ENCODE results near the gene SLFNL1.

Gene SLFNL1

DNA sequence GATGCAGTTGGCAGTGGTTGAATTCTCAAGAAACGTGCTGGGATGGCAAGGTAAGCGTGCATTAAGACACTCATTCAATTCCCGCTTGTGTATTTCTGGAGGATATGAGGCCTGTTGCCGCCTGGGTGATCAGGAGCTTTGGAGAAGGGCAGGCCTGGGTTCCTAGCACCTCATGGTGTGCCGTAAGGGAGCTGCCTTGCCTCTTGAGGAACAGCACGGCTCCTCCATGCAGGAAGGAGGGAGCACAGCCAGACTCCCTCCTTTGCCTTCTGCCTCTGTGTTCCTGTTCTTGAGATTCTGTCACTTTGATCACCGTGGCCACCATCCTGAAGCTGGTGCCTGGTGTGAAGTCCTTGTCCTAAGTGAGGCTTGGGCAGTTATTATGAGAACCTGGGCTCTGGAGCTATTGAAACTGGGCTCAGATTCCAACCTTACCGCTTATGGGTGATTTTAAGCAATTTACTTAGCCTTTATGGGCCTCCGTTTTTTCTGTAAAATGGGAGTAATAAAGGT lies 18.3 kb downstream of the SLFNL1 start:
- TF ChIP-seq, protein P1, sequence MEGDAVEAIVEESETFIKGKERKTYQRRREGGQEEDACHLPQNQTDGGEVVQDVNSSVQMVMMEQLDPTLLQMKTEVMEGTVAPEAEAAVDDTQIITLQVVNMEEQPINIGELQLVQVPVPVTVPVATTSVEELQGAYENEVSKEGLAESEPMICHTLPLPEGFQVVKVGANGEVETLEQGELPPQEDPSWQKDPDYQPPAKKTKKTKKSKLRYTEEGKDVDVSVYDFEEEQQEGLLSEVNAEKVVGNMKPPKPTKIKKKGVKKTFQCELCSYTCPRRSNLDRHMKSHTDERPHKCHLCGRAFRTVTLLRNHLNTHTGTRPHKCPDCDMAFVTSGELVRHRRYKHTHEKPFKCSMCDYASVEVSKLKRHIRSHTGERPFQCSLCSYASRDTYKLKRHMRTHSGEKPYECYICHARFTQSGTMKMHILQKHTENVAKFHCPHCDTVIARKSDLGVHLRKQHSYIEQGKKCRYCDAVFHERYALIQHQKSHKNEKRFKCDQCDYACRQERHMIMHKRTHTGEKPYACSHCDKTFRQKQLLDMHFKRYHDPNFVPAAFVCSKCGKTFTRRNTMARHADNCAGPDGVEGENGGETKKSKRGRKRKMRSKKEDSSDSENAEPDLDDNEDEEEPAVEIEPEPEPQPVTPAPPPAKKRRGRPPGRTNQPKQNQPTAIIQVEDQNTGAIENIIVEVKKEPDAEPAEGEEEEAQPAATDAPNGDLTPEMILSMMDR (IDR thresholded peaks at IDR 0.05; ENCODE audit: insufficient read depth, low read length, missing control alignments), result no peak
- no peak overlapping the region for H3K4me3 ChIP-seq (ENCODE audit: low read depth, low read length)
- POLR2A ChIA-PET, result interaction anchor here (0.6 to 1.5 kb wide), 6 partner anchors 11 to 48 kb away, joined by 3 to 10 read pairs (median 3); partner anchors contain the start of gene CTPS1
- CTCF ChIA-PET, result interaction anchor here (0.8 to 4.6 kb wide), 19 partner anchors 8 to 388 kb away, joined by 3 to 49 read pairs (median 12); partner anchors contain the start of genes CTPS1 and SLFNL1
- DNase-seq (ENCODE audit: low read depth, low spot score), result no peak

- no peak overlapping the region for H3K4me3 ChIP-seq (ENCODE audit: low read depth, low read length)
- no peak for DNase-seq (ENCODE audit: low read depth, low spot score)
- POLR2A ChIA-PET, result interaction anchor here (0.9 kb wide), 1 partner anchor 19 kb away, joined by 3 read pairs; no protein-coding TSS in a partner anchor
- CTCF ChIA-PET, result no interaction called here
- TF ChIP-seq, protein P1 (IDR thresholded peaks at IDR 0.05; ENCODE audit: insufficient read depth, low read length, missing control alignments), result no peak
These were observed 22.9 kb downstream of the SLFNL1 start for GRCh38 chr1:40998668-40999067.

- DNase-seq (ENCODE audit: low read depth, low spot score), result no peak
- CTCF ChIA-PET, result interaction anchor here (0.8 to 2.3 kb wide), 5 partner anchors 12 to 147 kb away, joined by 3 to 7 read pairs (median 7); partner anchors contain the start of genes CTPS1 and SLFNL1
- H3K4me3 ChIP-seq (ENCODE audit: low read depth, low read length), result no peak overlapping the region
- TF ChIP-seq, protein P1 (IDR thresholded peaks at IDR 0.05; ENCODE audit: insufficient read depth, low read length, missing control alignments), result no peak
- POLR2A ChIA-PET, result no interaction called here
These were observed 24.4 kb downstream of the SLFNL1 start for GRCh38 chr1:40997096-40997495.

DNA sequence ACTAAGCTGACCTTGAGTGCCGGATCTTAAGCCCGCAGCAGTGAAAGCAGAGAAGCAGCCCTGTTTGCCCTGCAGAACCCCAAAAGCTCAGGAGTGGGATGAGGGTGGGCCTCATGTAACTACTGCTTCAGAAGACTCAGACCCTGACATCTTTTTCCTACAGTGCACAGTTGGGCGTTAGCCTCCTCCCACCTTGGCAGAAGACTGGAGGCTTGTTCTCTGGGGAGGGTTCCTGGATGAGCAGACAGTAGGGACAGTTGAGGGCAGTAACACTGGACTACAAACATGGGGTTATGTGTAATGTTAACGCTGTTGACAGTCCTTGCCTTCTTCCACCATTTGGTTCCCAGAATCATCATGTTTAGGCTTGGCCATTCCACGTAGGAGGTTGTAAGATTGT lies 32.5 kb downstream of the SLFNL1 start:
- CTCF ChIA-PET, result interaction anchor here (4.5 kb wide), 1 partner anchor 13 kb away, joined by 26 read pairs; no protein-coding TSS in a partner anchor
- POLR2A ChIA-PET, result no interaction called here
- no peak for DNase-seq (ENCODE audit: low read depth, low spot score)
- no peak overlapping the region for H3K4me3 ChIP-seq (ENCODE audit: low read depth, low read length)
- TF ChIP-seq, protein P1 (IDR thresholded peaks at IDR 0.05; ENCODE audit: insufficient read depth, low read length, missing control alignments), result no peak

GRCh38 chr1:40988280-40988679 lies 33.2 kb downstream of the SLFNL1 start:
- POLR2A ChIA-PET, result no interaction called here
- TF ChIP-seq, protein P1 (IDR thresholded peaks at IDR 0.05; ENCODE audit: insufficient read depth, low read length, missing control alignments), result no peak
- CTCF ChIA-PET, result interaction anchor here (1.2 to 2.4 kb wide), 3 partner anchors 8 to 140 kb away, joined by 3 to 6 read pairs (median 3); no protein-coding TSS in a partner anchor
- no peak for DNase-seq (ENCODE audit: low read depth, low spot score)
- no peak overlapping the region for H3K4me3 ChIP-seq (ENCODE audit: low read depth, low read length)

DNA sequence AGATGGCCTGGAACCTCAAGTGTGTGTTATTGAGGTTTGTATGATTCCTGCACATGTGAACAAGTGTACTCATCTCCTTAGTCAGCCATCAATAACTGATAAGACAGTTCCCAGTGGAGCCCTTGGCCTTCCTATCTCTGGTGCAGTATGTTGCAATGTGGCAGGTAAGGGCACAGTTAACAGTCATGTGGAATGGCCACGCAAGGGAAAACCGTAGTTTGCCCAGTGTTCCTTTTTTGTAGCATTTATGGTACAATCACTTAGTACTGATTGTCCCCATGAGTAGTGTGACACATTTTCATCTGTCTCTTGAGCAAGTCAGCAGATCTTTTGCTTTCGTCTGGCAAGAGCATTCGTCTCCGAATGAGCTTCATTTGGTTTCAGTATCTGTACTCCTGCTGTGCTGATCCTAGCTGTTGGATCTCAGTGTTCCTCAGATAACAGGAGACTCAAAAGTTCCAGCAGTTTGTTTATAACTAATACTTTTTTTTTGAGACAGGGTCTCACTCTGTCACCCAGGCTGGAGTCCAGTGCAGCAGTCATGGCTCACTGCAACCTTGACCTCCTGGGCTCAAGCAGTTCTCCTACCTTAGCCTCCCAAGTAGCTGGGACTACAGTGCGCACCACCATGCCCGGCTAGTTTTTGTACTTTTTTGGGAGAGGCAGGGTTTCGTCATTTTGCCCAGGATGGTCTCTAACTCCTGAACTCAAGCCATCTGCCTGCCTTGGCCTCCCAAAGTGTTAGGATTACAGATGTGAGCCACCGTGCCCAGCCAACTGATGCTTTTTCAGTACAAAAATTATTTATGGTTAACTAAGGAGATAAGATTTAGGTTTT lies 33.9 kb downstream of the SLFNL1 start:
- ChIA-PET CTCF (interaction anchor here (1.2 to 2.8 kb wide), 4 partner anchors 8 to 139 kb away, joined by 3 to 15 read pairs (median 4); no protein-coding TSS in a partner anchor), POLR2A (no interaction called here)
- no peak overlapping the region for H3K4me3 ChIP-seq (ENCODE audit: low read depth, low read length)
- TF ChIP-seq, protein P1 (IDR thresholded peaks at IDR 0.05; ENCODE audit: insufficient read depth, low read length, missing control alignments), result no peak
- no peak for DNase-seq (ENCODE audit: low read depth, low spot score)

Data from AG04449 (cell line).